Inflammatory macrophage treated with lipopolysaccharide for 4 hours (primary cell): ENCODE measurements around the gene TBL1X.
"Not testable (repeated sequence)": the region's sequence is repeated elsewhere in the genome, so short reads cannot be mapped to it uniquely, and the experiment has no call there.

Experiments
- DNase-seq: peaks from one replicate; pipeline ENCODE4 v3.0.0-alpha.2; 2020

TBL1X gene

GRCh38 chrX:9724711-9725110, 259.9 kb downstream of the TBL1X start:
- no peak for DNase-seq

- peak; percentile 44 for DNase-seq
These were observed 263.4 kb downstream of the TBL1X start for GRCh38 chrX:9728261-9728660.

- DNase-seq: no peak
These were observed 264.5 kb downstream of the TBL1X start for GRCh38 chrX:9729171-9729885.

- DNase-seq: no peak
These were observed 265.2 kb downstream of the TBL1X start for GRCh38 chrX:9730078-9730477.

GRCh38 chrX:9730752-9731151, 265.9 kb downstream of the TBL1X start:
- DNase-seq: no peak

- no peak for DNase-seq
These were observed 272.5 kb downstream of the TBL1X start for GRCh38 chrX:9737363-9737762.

GRCh38 chrX:9738151-9738550, 273.3 kb downstream of the TBL1X start:
- no peak for DNase-seq

- no peak for DNase-seq
These were observed 274.3 kb downstream of the TBL1X start for GRCh38 chrX:9739130-9739529.

GRCh38 chrX:9745417-9746115, 280.7 kb downstream of the TBL1X start:
- DNase-seq: peak; percentile 4

- DNase-seq: peak; percentile 3
These were observed 281.5 kb downstream of the TBL1X start for GRCh38 chrX:9746148-9746888.

GRCh38 chrX:9747644-9748043, 282.8 kb downstream of the TBL1X start:
- no peak for DNase-seq

- no peak for DNase-seq
These were observed 284.4 kb downstream of the TBL1X start for GRCh38 chrX:9749146-9749692.

GRCh38 chrX:9757366-9757765, 292.5 kb downstream of the TBL1X start:
- DNase-seq: no peak

GRCh38 chrX:9758021-9758638, 293.3 kb downstream of the TBL1X start:
- no peak for DNase-seq

GRCh38 chrX:9759337-9759736, 294.5 kb downstream of the TBL1X start:
- DNase-seq: no peak

- DNase-seq: no peak
These were observed 300.3 kb downstream of the TBL1X start for GRCh38 chrX:9765072-9765736.

- DNase-seq: no peak
These were observed 300.9 kb downstream of the TBL1X start, which contains the start of gene GPR143 for GRCh38 chrX:9765737-9766097. TSS of gene GPR143 (minus strand) at chrX:9765847. CDS start at chrX:9765817, 30 bp downstream.

GRCh38 chrX:9767375-9767774, 302.5 kb downstream of the TBL1X start:
- no peak for DNase-seq

GRCh38 chrX:9768321-9768839, 303.5 kb downstream of the TBL1X start:
- not testable (repeated sequence) for DNase-seq

- no peak for DNase-seq
These were observed 305.5 kb downstream of the TBL1X start for GRCh38 chrX:9770319-9770718.

- no peak for DNase-seq
These were observed 308.1 kb downstream of the TBL1X start for GRCh38 chrX:9772943-9773342.

- no peak for DNase-seq
These were observed 311.1 kb downstream of the TBL1X start for GRCh38 chrX:9775930-9776329.
